ENCODE measurements around the gene ASB5.
A peak's percentile ranks its signal among the peaks of the same experiment; 100 is the strongest.

The ASB5 gene

GRCh38 chr4:176277162-176277904 is 8.3 kb upstream of the ASB5 start:
- DNase-seq (ENCODE audit: low spot score), result peak; percentile 37

GRCh38 chr4:176276710-176277109 is 7.7 kb upstream of the ASB5 start:
- no peak for DNase-seq (ENCODE audit: low spot score)

DNA sequence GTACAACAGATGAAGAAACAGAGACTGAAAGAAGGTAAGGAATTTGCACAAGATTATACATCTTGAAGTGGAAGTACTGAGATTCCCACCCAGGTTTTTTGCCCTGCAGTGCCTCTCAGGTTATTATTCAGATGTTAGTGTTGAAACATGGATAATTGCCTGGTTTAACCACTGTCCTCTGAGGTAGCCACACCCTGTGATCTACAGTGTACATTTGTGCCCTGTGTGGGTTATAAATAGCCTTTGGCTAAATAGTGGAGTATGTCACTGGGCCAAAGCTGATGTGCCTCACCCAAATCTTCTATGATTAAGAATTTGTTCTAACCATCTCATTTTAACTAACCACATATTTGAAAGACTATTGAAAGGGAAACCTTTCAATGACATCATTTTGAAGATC is 5.4 kb upstream of the ASB5 start:
- DNase-seq (ENCODE audit: low spot score), result no peak

DNA sequence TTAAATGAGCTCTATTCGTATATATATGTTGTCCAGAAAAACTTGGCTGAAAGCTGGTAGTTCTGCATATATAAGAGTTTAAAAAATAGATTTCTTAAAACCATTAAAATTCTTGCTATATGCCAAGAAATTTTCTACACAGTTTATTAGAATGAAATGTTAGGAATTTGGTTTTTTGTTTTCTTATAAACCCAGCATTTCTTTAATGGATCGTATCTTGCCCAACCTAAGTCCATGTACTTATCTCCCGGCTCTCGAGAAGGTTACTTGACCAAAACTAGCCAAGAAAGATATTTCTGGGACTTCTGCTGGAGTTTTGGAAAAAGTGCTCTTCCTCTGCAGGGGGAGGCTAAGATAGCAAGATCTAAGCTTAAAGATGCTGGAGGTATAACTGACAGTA is 4.7 kb upstream of the ASB5 start:
- DNase-seq (ENCODE audit: low spot score), result no peak

- DNase-seq (ENCODE audit: low spot score), result no peak
Measured at GRCh38 chr4:176272799-176273198, 3.8 kb upstream of the ASB5 start.

DNA sequence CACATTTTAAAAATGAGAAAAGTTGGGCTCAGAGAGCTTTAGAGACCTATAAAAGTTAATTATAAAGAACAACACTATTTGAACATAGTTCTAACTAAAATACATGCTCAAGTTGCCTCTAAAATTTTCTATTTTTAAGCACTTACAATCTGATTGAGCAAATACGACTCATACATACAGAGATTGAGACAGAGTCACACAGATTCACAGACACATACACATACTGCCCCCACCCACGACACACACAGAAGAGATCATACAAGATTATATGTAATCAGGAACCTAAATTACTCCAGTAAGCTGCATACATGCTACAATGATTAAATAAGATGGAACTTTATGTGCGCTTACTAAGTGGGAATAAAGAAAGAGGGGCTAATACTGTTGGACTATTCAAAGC is 2.7 kb upstream of the ASB5 start:
- no peak for DNase-seq (ENCODE audit: low spot score)

DNA sequence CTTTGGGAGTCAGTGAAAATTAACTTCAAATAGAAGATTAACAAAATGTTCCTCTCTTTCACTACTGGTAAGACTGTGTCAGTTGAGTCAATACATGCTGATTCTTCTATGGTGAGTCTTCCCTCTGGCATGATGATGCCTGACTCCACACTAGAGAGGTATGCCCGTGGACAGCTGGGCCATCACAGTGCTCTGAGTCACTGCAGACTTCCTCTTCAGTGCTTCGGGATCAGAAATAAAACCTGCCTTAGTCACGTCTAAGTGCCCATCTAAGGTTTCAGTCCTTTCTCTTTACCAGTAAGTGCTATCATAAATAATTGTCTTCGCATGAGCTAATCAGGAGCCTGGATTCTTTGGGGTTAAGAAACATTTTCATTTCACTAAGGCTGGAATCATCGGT is 1.6 kb upstream of the ASB5 start:
- peak; percentile 73 for DNase-seq (ENCODE audit: low spot score)

GRCh38 chr4:176266026-176266425 is 3.0 kb downstream of the ASB5 start:
- DNase-seq (ENCODE audit: low spot score), result no peak

DNA sequence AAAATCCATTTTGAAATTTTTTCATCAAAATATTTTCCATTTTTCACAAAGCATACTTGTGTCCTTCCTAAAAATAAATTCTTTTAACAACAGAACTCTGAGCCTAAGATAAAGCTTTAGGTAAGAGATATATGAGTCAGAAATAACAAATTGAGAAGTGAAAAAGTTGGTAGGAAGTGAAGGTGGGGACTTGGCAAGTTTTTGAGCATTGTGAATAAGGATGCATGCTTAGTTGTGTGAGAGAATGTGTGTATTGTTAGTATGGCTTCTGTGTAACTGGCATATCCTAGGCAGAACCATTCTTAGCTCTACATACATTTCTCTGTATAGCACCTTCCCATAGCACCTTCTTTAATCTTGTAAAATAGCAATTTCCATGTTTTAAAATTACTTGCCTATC is 6.8 kb downstream of the ASB5 start:
- no peak for DNase-seq (ENCODE audit: low spot score)

GRCh38 chr4:176261481-176261880 is 7.5 kb downstream of the ASB5 start:
- DNase-seq (ENCODE audit: low spot score), result no peak

GRCh38 chr4:176261018-176261417 is 8.0 kb downstream of the ASB5 start:
- no peak for DNase-seq (ENCODE audit: low spot score)

GRCh38 chr4:176259330-176260090 is 9.5 kb downstream of the ASB5 start:
- DNase-seq (ENCODE audit: low spot score), result peak; percentile 29

- no peak for DNase-seq (ENCODE audit: low spot score)
Measured at GRCh38 chr4:176258135-176258534, 10.9 kb downstream of the ASB5 start.

GRCh38 chr4:176256921-176257320 is 12.1 kb downstream of the ASB5 start:
- DNase-seq (ENCODE audit: low spot score), result no peak

DNA sequence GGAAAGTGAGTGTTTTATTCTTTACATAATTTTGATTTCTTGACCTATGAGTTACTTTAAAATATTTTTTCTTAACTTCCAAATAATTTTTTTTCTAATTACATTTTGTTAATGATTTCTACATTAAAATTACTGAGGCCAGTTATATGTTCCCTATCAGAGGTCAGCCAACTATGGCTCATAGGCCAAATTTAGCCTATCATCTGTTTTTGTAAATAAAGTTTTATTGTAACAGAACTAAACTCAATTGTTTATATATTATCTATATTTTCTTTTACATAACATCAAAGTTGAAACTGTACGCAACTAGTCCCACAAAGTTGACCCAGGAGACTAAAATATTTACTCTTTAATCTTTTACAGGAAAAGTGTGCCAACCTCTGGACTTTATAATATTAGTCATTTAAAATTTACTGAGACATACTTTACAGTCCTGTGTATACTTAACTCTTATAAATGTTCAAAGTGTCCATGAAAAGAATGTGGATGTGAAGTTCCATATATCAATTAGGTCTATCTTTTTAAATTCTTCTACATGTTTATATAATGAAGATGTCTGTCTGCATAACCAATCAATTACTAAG is 26.2 kb downstream of the ASB5 start:
- no peak for DNase-seq (ENCODE audit: low spot score)

GRCh38 chr4:176241703-176242102 is 27.3 kb downstream of the ASB5 start:
- DNase-seq (ENCODE audit: low spot score), result no peak

DNA sequence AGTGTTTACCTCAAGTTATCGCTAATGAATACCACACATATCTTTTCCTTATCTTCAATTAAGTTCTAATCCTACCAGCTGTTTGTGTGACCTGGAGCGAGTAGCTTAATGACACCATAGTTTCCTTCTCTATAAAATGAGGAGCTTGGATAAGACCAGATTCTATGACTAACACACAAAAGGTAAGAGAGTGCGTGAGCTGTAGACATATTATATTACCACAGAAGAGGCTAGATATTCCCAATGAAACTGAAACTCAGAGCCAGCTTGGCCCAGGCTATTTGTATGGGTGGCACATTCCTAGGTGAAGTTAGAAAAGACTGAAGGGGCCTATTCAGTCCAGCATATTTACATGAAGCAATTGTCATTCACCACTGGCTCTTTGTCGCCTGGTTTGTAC is 30.2 kb downstream of the ASB5 start:
- no peak for DNase-seq (ENCODE audit: low spot score)

DNA sequence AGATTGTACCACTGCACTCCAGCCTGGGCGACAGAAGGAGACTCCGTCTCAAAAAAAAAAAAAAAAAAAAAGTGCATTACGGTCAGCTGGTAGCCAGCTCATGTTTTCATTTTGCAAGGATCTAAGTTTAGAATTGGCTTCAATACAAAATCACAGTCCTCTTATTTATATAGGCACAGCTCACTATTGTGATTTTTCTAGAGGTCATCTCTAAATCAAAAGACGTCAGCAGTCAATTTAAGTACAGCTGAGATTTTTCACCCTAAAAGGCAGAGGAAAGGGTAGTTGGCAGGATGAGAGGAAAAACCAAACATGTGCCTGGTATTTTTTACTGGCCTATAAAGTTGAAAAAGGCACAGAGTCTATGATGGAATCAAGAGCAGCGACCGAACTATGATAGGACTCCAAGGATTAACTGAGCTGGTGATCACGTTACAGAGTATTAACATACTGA is 30.8 kb downstream of the ASB5 start:
- peak; percentile 59 for DNase-seq (ENCODE audit: low spot score)

- peak; percentile 4 for DNase-seq (ENCODE audit: low spot score)
Measured at GRCh38 chr4:176236946-176237345, 32.1 kb downstream of the ASB5 start.

DNA sequence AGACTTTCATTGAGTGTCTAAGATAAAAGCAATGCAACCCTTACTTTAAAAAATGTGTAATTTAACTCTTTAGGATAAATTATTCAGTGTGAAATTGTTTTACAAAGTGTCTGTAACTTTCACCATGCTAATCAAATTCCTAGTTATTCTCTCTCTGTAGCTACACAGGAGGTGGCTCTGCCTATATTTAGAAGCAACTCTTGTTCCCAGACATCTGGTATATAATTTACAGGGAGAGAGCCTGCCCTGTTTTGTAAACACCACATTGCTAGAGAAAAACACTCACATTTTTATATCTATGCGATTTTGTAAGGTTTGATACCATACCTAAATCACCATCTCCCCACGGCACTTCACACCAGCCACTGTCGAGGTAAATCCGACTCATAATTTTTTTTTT is 38.2 kb downstream of the ASB5 start:
- DNase-seq (ENCODE audit: low spot score), result no peak

DNA sequence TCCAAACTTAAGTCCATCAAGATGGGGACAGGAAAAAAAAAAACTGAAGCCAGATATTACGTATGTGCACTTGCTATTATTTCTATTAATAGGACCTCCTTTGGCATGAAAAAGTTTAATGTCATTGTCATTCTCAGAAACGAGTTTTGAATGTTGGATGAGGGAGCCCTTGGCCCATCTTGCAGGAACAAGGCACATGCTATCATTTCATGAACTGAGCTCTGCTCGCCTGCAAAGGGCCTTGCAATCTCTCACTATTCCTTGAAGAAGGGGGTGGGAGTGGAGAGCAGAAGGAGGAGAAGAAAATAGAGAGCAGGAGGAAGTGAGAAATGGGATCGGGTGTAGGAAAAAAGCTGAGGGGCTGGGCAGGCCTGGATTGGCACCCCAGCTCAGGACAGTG is 39.4 kb downstream of the ASB5 start:
- no peak for DNase-seq (ENCODE audit: low spot score)

DNA sequence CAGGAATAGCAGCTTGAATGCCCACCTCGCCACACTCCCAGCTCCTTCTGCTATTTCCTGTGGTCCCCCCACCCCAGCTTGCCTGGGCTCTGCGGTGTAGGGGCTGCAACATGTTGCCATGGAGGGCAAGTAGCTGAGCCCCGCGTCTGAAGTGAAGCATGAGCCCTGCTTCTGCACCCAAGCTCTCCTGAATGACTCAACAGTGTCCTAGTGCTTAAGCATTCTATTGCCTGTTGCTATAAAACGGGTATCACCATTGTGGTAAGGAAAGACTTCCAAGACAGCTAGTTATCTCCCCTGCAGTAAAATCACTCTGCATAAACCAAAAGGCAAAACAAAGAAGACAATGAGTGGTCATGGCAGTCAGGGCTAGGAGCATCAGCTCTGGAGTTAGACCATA is 42.3 kb downstream of the ASB5 start:
- no peak for DNase-seq (ENCODE audit: low spot score)

- no peak for DNase-seq (ENCODE audit: low spot score)
Measured at GRCh38 chr4:176223561-176223960, 45.5 kb downstream of the ASB5 start.
